ENCODE measurements around the gene TGFB1. TPM values are rescaled to one million over a fixed set of nuclear protein-coding genes. Genes with fewer than 3 reads are reported as not detected.

The TGFB1 gene
- total and polyA plus RNA-seq, 2 of the 13 experiments (the other 11 are each of a cell fraction or from before 2014, with no cell fraction given), result 4.1 to 5.4 TPM

- TF ChIP-seq ZNF460 (CRISPR knock-in tag; IDR thresholded peaks at IDR 0.05; ENCODE audit: borderline replicate concordance) (no peak), NR1H2 (CRISPR knock-in tag; IDR thresholded peaks at IDR 0.05; ENCODE audit: borderline replicate concordance, low read depth) (no peak), ZNF124 (CRISPR knock-in tag; IDR thresholded peaks at IDR 0.05) (no peak), PRDM10 (CRISPR knock-in tag; IDR thresholded peaks at IDR 0.05; ENCODE audit: low read depth) (no peak), RORA (CRISPR knock-in tag; IDR thresholded peaks at IDR 0.05) (no peak), GLI4 (CRISPR knock-in tag; IDR thresholded peaks at IDR 0.05; ENCODE audit: borderline replicate concordance) (no peak), ZUFSP (CRISPR knock-in tag; IDR thresholded peaks at IDR 0.05; ENCODE audit: borderline replicate concordance) (no peak), TGIF2 (CRISPR knock-in tag; IDR thresholded peaks at IDR 0.05) (no peak), ZBTB8A (CRISPR knock-in tag; IDR thresholded peaks at IDR 0.05; ENCODE audit: borderline replicate concordance, low read depth) (no peak), GMEB1 (CRISPR knock-in tag; IDR thresholded peaks at IDR 0.05; ENCODE audit: borderline replicate concordance) (no peak; the same call in 1 of the 2 replicates), SP5 (CRISPR knock-in tag; IDR thresholded peaks at IDR 0.05; ENCODE audit: borderline replicate concordance, low read depth) (0 out of 2 replicates have a peak, but pooled peaks have one; percentile 53), ELF4 (CRISPR knock-in tag; IDR thresholded peaks at IDR 0.05; ENCODE audit: borderline replicate concordance) (no peak), HOXA5 (CRISPR knock-in tag; IDR thresholded peaks at IDR 0.05) (no peak), MTA1 (CRISPR knock-in tag; IDR thresholded peaks at IDR 0.05; ENCODE audit: borderline replicate concordance) (no peak), SOX5 (CRISPR knock-in tag; IDR thresholded peaks at IDR 0.05; ENCODE audit: borderline replicate concordance) (peak; percentile 8; the same call in 1 of the 2 replicates), JDP2 (CRISPR knock-in tag; IDR thresholded peaks at IDR 0.05; ENCODE audit: borderline replicate concordance) (no peak), HDAC2 (CRISPR knock-in tag; IDR thresholded peaks at IDR 0.05) (peak; percentile 32; the same call in 1 of the 2 replicates), ZNF543 (CRISPR knock-in tag; IDR thresholded peaks at IDR 0.05) (no peak), FOXM1 (CRISPR knock-in tag; IDR thresholded peaks at IDR 0.05) (no peak), ATRX (CRISPR knock-in tag; IDR thresholded peaks at IDR 0.05; ENCODE audit: borderline replicate concordance) (no peak), ZBTB7A (CRISPR knock-in tag; IDR thresholded peaks at IDR 0.05) (no peak), ZNF558 (CRISPR knock-in tag; IDR thresholded peaks at IDR 0.05; ENCODE audit: borderline replicate concordance) (no peak), ZBTB1 (CRISPR knock-in tag; IDR thresholded peaks at IDR 0.05; ENCODE audit: borderline replicate concordance) (no peak)
- TF ChIP-seq, protein P1, sequence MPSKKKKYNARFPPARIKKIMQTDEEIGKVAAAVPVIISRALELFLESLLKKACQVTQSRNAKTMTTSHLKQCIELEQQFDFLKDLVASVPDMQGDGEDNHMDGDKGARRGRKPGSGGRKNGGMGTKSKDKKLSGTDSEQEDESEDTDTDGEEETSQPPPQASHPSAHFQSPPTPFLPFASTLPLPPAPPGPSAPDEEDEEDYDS (CRISPR knock-in tag; IDR thresholded peaks at IDR 0.05), result no peak
Measured at GRCh38 chr19:41323023-41323422, 30.7 kb downstream of the TGFB1 start (continued).

All from HepG2 (cell line).